GM06990 (cell line): ENCODE measurements around the gene CLECL1.

ENCODE experiments used
- DNase-seq: peaks from one replicate; pipeline ENCODE4 v3.0.0-alpha.2; 2011; ENCODE audit not compliant: insufficient read length; ENCODE audit errors: extremely low read depth
- H3K27me3 ChIP-seq: replicated peaks from 2 replicates; pipeline ENCODE4 v1.6.0; 2011; ENCODE audit warnings: low read length; ENCODE audit not compliant: control insufficient read depth, insufficient read depth
- H3K36me3 ChIP-seq: 2 replicates; pipeline ENCODE4 v1.5.1; 2011; ENCODE audit warnings: low read length; ENCODE audit not compliant: control insufficient read depth, insufficient read depth
- H3K4me3 ChIP-seq: replicated peaks from 2 replicates; pipeline ENCODE4 v1.5.1; 2011; ENCODE audit warnings: low read depth, mild to moderate bottlenecking, control low read depth, low read length
- CTCF ChIP-seq: IDR thresholded peaks from 2 replicates; pipeline ENCODE4 v1.5.1; 2011; ENCODE audit warnings: low read length, control low read depth, mild to moderate bottlenecking, inconsistent platforms; ENCODE audit not compliant: insufficient read depth, poor library complexity, severe bottlenecking

Gene CLECL1

GRCh38 chr12:9731797-9732196 is 1.1 kb downstream of the CLECL1 start:
- no peak for DNase-seq
- H3K4me3 ChIP-seq = peak overlapping the region; percentile 77
- H3K36me3 ChIP-seq = no peaks in the 10 kb centered on the region
- no peaks in the 10 kb centered on the region for H3K27me3 ChIP-seq
- TF ChIP-seq CTCF = no peak

- no peak for DNase-seq
- no peak for TF ChIP-seq CTCF
- H3K27me3 ChIP-seq = no peaks in the 10 kb centered on the region
- H3K4me3 ChIP-seq = peak overlapping the region; percentile 77
- no peaks in the 10 kb centered on the region for H3K36me3 ChIP-seq
Observed at GRCh38 chr12:9731393-9731792, 1.5 kb downstream of the CLECL1 start.

- Histone ChIP-seq H3K27me3 (no peaks in the 10 kb centered on the region), H3K36me3 (no peaks in the 10 kb centered on the region), H3K4me3 (peak overlapping the region; percentile 77)
- DNase-seq = no peak
- no peak for TF ChIP-seq CTCF
Observed at GRCh38 chr12:9730591-9730990, 2.3 kb downstream of the CLECL1 start.

- Histone ChIP-seq H3K4me3 (peak overlapping the region; percentile 77), H3K27me3 (no peaks in the 10 kb centered on the region), H3K36me3 (no peaks in the 10 kb centered on the region)
- no peak for TF ChIP-seq CTCF
- DNase-seq = no peak
Observed at GRCh38 chr12:9730011-9730410, 2.9 kb downstream of the CLECL1 start.

- no peak for DNase-seq
- no peak for TF ChIP-seq CTCF
- H3K27me3 ChIP-seq = no peaks in the 10 kb centered on the region
- H3K4me3 ChIP-seq = peak overlapping the region; percentile 77
- no peaks in the 10 kb centered on the region for H3K36me3 ChIP-seq
Observed at GRCh38 chr12:9729082-9729481, 3.8 kb downstream of the CLECL1 start.

GRCh38 chr12:9727813-9728212 is 5.1 kb downstream of the CLECL1 start:
- Histone ChIP-seq H3K27me3 (no peaks in the 10 kb centered on the region), H3K36me3 (no peaks in the 10 kb centered on the region), H3K4me3 (no peak overlapping the region)
- no peak for TF ChIP-seq CTCF
- DNase-seq = no peak
